Panc1 (cell line): Measurements from ENCODE around the gene FCN1. TPM values are rescaled to one million over a fixed set of nuclear protein-coding genes. Genes with fewer than 3 reads are reported as not detected.

Source experiments
- ATAC-seq: fragments of 200-7000 bp; cut with Tn5 transposase; 2 replicates; pipeline ENCODE4 v1.9.1; 2020; ENCODE audit warnings: mild to moderate bottlenecking, moderate library complexity
- BruUV-seq: library from RNA; stranded (reverse); fragments of 400-500 nt; replicated peaks from 2 replicates; lab custom pipeline; 2021; lab: Mats Ljungman, UMichigan
- CTCF ChIA-PET: fragments of 300-600 bp; sonication (Branson Sonifier 250); formaldehyde crosslinking; loops from one replicate; lab custom pipeline; 2022; ENCODE audit warnings: antibody characterized with exemption; lab: Charles Lee
- POLR2A ChIA-PET: fragments of 300-600 bp; sonication (Branson Sonifier 250); formaldehyde crosslinking; loops from one replicate; lab custom pipeline; 2022; ENCODE audit warnings: antibody characterized with exemption; lab: Charles Lee
- DNase-seq: peaks from one replicate; pipeline ENCODE4 v3.0.0-alpha.2; 2010; ENCODE audit warnings: low read depth, low spot score
- H3K27ac ChIP-seq: 2 replicates; pipeline ENCODE4 v1.5.1; 2011; ENCODE audit warnings: mild to moderate bottlenecking, low read length, inconsistent platforms
- H3K27me3 ChIP-seq: fragments of 200-500 bp; sonication (Bioruptor generic); 2 replicates; pipeline ENCODE4 v1.6.0; 2014; ENCODE audit warnings: low read length, inconsistent platforms; ENCODE audit not compliant: control insufficient read depth, insufficient read depth
- H3K36me3 ChIP-seq: fragments of 200-500 bp; sonication (Bioruptor generic); 2 replicates; pipeline ENCODE4 v1.5.1; 2014; ENCODE audit warnings: inconsistent platforms, mild to moderate bottlenecking, low read length, moderate library complexity; ENCODE audit not compliant: control insufficient read depth, insufficient read depth
- H3K4me1 ChIP-seq: 2 replicates; pipeline ENCODE4 v1.5.1; 2011; ENCODE audit warnings: inconsistent platforms, mild to moderate bottlenecking, low read length, moderate library complexity; ENCODE audit not compliant: control insufficient read depth, insufficient read depth
- H3K4me3 ChIP-seq, 2 experiments: 2 replicates each; pipeline ENCODE4 v1.5.1; 2011 to 2012; ENCODE audit warnings: low read depth in 2 of 2, low read length in 2 of 2, mild to moderate bottlenecking in 2 of 2, inconsistent platforms in 1 of 2, moderate library complexity in 1 of 2
- H3K9me3 ChIP-seq: fragments of 200-500 bp; sonication (Bioruptor generic); 2 replicates; pipeline ENCODE4 v1.5.1; 2014; ENCODE audit warnings: low read depth, mild to moderate bottlenecking, inconsistent platforms, low read length, moderate library complexity; ENCODE audit not compliant: control insufficient read depth, insufficient read depth
- CTCF ChIP-seq: fragments of 450-650 bp; IDR thresholded peaks from 2 replicates; pipeline ENCODE4 v1.5.1; 2017; ENCODE audit warnings: mild to moderate bottlenecking
- POLR2AphosphoS5 ChIP-seq: IDR thresholded peaks from 2 replicates; pipeline ENCODE4 v1.6.1; 2012; ENCODE audit warnings: mild to moderate bottlenecking, low read depth, low read length, moderate library complexity
- REST ChIP-seq, 2 experiments: IDR thresholded peaks; 2 replicates each; pipeline ENCODE4 v1.6.1; 2011 to 2012; ENCODE audit warnings: low read depth in 2 of 2, control low read depth in 1 of 2, low read length in 1 of 2, mild to moderate bottlenecking in 1 of 2, moderate library complexity in 1 of 2; ENCODE audit not compliant: insufficient read depth in 1 of 2
- SIN3A ChIP-seq: IDR thresholded peaks from 2 replicates; pipeline ENCODE4 v1.6.1; 2012; ENCODE audit warnings: low read depth, mild to moderate bottlenecking, low read length, moderate library complexity, borderline replicate concordance; ENCODE audit not compliant: insufficient read depth
- TCF7L2 ChIP-seq: IDR thresholded peaks from 2 replicates; pipeline ENCODE4 v1.6.1; 2011; ENCODE audit warnings: mild to moderate bottlenecking, low read depth, low read length, inconsistent platforms
- in situ Hi-C: cut with HindIII; loops from 2 replicates; pipeline ENCODE4 v1.10.0; 2016; ENCODE audit warnings: low sequenced_read_pairs, low pct_unique_long_range_greater_than_20kb
- intact Hi-C: fragments of 100-400 bp; cut with micrococcal nuclease; formaldehyde crosslinking; loops from one replicate; pipeline ENCODE4 v1.10.0; 2022; ENCODE audit not compliant: unreplicated experiment
- total RNA-seq: library from RNA; stranded (reverse); gene quantifications from one replicate; pipeline ENCODE4 v1.2.1, GENCODE V29; 2021; ENCODE audit not compliant: unreplicated experiment

FCN1 gene
- total RNA-seq, 1 experiment from 2014 or later: not detected

GRCh38 chr9:134871697-134872340 lies 45.9 kb downstream of the FCN1 start:
- BruUV-seq: no TSS peak
- no peaks in the 10 kb centered on the region for H3K36me3 ChIP-seq
- in situ Hi-C loops (no loop called here), intact Hi-C loops (no loop called here)
- no peak overlapping the region for H3K4me3 ChIP-seq
- H3K4me1 ChIP-seq: no peaks in the 10 kb centered on the region
- ChIA-PET POLR2A (no interaction called here), CTCF (no interaction called here)
- no peak for ATAC-seq
- no peaks in the 10 kb centered on the region for H3K27me3 ChIP-seq
- no peak for TF ChIP-seq TCF7L2
- TF ChIP-seq POLR2AphosphoS5: no peak
- TF ChIP-seq CTCF: no peak
- no peak for TF ChIP-seq REST (IDR thresholded peaks at IDR 0.05; ENCODE audit: insufficient read depth in 1 of 2, low read depth in 2 of 2, low read length in 1 of 2)
- no peak for TF ChIP-seq SIN3A
- no peaks in the 10 kb centered on the region for H3K9me3 ChIP-seq
- H3K27ac ChIP-seq: no peak overlapping the region
- DNase-seq: no peak

- no peaks in the 10 kb centered on the region for H3K9me3 ChIP-seq
- H3K27me3 ChIP-seq: no peaks in the 10 kb centered on the region
- DNase-seq: no peak
- no peak overlapping the region for H3K27ac ChIP-seq
- BruUV-seq: no TSS peak
- CTCF ChIA-PET: no interaction called here
- TF ChIP-seq SIN3A: no peak
- TF ChIP-seq REST (IDR thresholded peaks at IDR 0.05; ENCODE audit: insufficient read depth in 1 of 2, low read depth in 2 of 2, low read length in 1 of 2): no peak
- no peak for TF ChIP-seq POLR2AphosphoS5
- TF ChIP-seq CTCF: no peak
- TF ChIP-seq TCF7L2: no peak
- in situ Hi-C loops (no loop called here), intact Hi-C loops (no loop called here)
- H3K4me1 ChIP-seq: no peaks in the 10 kb centered on the region
- ATAC-seq: no peak
- POLR2A ChIA-PET: no interaction called here
- no peaks in the 10 kb centered on the region for H3K36me3 ChIP-seq
- no peak overlapping the region for H3K4me3 ChIP-seq
These were observed 46.7 kb downstream of the FCN1 start for GRCh38 chr9:134870746-134871662.
